ENCODE data around the gene JUN. TPM values are rescaled to one million over a fixed set of nuclear protein-coding genes. Genes with fewer than 3 reads are reported as not detected.

Gene JUN
- total and polyA plus RNA-seq, 4 donors = 15.0 to 29.8 (median 17.5) TPM

DNA sequence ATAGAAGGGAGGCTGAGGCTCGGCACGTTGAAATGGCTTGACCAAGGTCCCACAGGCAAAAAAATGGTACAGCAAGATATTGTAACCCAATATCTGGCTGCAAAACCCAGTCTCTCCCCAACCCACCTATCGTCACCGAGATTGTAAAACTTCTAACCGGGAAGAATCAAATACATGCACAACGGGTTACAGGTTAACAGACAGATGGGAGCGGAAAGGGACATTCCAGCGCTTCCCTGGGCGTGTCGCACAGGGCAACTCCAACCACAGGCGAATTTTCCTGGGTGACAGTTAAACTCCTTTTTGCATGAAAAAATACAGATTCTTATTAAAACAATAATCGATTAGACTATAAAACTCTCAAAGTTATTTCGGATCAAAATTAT, 31.8 kb upstream of the JUN start:
- peak overlapping the region; percentile 94 to 96 for H3K27ac ChIP-seq (ENCODE audit: low read depth in 1 of 2, low read length in 2 of 2)
- peak; percentile 39 for DNase-seq (ENCODE audit: low spot score)
- H3K9ac ChIP-seq (ENCODE audit: low read depth in 1 of 2, low read length in 2 of 2) = peak overlapping the region; percentile 86 to 93
- peak; percentile 8 for TF ChIP-seq TAF1 (conservative IDR thresholded peaks at IDR 0.05)
- no peak for TF ChIP-seq FOXA2 (IDR thresholded peaks at IDR 0.05)
- TF ChIP-seq GABPA (IDR thresholded peaks at IDR 0.05 in 1 of 2, conservative IDR thresholded peaks at IDR 0.05 in 1 of 2) = no peak
- no peak for TF ChIP-seq YY1 (IDR thresholded peaks at IDR 0.05)
- peak; percentile 2 to 4 for TF ChIP-seq RXRA (IDR thresholded peaks at IDR 0.05)
- TF ChIP-seq, protein P1, sequence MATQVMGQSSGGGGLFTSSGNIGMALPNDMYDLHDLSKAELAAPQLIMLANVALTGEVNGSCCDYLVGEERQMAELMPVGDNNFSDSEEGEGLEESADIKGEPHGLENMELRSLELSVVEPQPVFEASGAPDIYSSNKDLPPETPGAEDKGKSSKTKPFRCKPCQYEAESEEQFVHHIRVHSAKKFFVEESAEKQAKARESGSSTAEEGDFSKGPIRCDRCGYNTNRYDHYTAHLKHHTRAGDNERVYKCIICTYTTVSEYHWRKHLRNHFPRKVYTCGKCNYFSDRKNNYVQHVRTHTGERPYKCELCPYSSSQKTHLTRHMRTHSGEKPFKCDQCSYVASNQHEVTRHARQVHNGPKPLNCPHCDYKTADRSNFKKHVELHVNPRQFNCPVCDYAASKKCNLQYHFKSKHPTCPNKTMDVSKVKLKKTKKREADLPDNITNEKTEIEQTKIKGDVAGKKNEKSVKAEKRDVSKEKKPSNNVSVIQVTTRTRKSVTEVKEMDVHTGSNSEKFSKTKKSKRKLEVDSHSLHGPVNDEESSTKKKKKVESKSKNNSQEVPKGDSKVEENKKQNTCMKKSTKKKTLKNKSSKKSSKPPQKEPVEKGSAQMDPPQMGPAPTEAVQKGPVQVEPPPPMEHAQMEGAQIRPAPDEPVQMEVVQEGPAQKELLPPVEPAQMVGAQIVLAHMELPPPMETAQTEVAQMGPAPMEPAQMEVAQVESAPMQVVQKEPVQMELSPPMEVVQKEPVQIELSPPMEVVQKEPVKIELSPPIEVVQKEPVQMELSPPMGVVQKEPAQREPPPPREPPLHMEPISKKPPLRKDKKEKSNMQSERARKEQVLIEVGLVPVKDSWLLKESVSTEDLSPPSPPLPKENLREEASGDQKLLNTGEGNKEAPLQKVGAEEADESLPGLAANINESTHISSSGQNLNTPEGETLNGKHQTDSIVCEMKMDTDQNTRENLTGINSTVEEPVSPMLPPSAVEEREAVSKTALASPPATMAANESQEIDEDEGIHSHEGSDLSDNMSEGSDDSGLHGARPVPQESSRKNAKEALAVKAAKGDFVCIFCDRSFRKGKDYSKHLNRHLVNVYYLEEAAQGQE (IDR thresholded peaks at IDR 0.05) = peak; percentile 0
- TF ChIP-seq SP1 (IDR thresholded peaks at IDR 0.05) = no peak
- TF ChIP-seq HNF4G (IDR thresholded peaks at IDR 0.05) = no peak
- TF ChIP-seq, protein P2, sequence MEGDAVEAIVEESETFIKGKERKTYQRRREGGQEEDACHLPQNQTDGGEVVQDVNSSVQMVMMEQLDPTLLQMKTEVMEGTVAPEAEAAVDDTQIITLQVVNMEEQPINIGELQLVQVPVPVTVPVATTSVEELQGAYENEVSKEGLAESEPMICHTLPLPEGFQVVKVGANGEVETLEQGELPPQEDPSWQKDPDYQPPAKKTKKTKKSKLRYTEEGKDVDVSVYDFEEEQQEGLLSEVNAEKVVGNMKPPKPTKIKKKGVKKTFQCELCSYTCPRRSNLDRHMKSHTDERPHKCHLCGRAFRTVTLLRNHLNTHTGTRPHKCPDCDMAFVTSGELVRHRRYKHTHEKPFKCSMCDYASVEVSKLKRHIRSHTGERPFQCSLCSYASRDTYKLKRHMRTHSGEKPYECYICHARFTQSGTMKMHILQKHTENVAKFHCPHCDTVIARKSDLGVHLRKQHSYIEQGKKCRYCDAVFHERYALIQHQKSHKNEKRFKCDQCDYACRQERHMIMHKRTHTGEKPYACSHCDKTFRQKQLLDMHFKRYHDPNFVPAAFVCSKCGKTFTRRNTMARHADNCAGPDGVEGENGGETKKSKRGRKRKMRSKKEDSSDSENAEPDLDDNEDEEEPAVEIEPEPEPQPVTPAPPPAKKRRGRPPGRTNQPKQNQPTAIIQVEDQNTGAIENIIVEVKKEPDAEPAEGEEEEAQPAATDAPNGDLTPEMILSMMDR (IDR thresholded peaks at IDR 0.05; ENCODE audit: low read depth, low read length, missing input control) = no peak
- TF ChIP-seq, protein P3, sequence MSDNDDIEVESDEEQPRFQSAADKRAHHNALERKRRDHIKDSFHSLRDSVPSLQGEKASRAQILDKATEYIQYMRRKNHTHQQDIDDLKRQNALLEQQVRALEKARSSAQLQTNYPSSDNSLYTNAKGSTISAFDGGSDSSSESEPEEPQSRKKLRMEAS (IDR thresholded peaks at IDR 0.05) = no peak
- TF ChIP-seq NR2F2 (IDR thresholded peaks at IDR 0.05) = no peak
- no peak for TF ChIP-seq RAD21 (IDR thresholded peaks at IDR 0.05)
- H3K27me3 ChIP-seq (ENCODE audit: control insufficient read depth in 4 of 4, insufficient read depth in 4 of 4, low read length in 3 of 4) = no peaks in the 10 kb centered on the region
- no peaks in the 10 kb centered on the region for H3K36me3 ChIP-seq (ENCODE audit: control insufficient read depth in 4 of 4, insufficient read depth in 3 of 4, low read depth in 1 of 4, low read length in 3 of 4)
- peaks cover 1 to 12% (median 4%) of the 10 kb centered on the region in 4 donors for H3K4me1 ChIP-seq (ENCODE audit: control insufficient read depth in 4 of 4, insufficient read depth in 4 of 4, low read length in 3 of 4)
- no peaks in the 10 kb centered on the region for H3K9me3 ChIP-seq (ENCODE audit: control insufficient read depth in 4 of 4, low read length in 3 of 4)
- under 1% methylated on average over 13 of the region's 13 CpGs for WGBS
- H3K4me3 ChIP-seq (ENCODE audit: low read depth in 1 of 3, low read length in 3 of 3) = peak overlapping the region; percentile 71 to 85 (median 84)

DNA sequence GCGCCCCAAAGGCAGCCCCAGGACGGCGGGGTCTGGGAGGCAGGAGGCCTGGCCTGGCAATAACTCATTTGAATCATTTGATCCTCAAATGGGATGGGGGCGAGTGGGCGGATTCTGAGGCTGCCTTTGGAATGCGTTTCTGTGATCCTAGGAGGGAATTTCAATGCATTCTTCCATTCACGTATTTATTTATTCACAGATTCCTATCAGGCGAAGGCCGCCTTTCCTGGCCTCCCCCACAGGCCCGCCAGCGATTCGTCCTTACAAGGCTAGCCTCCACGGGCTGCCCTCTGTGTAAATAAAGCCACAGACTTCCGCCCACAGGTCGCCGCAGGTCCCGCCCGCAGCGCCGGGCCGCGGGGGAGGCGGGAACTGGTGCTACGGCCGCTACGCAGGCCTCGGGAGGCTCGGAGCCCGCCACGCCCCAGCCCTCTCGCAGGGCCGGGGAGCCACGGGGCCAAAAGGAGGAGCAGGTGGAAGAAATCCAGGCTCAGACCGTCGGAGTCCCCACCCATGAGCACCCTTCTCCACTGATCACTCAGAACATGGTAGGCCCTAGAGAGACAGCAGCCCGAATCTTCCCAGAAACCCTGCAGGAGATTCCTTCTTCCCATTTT, 31.3 kb upstream of the JUN start:
- Histone ChIP-seq H3K4me1 (ENCODE audit: control insufficient read depth in 4 of 4, insufficient read depth in 4 of 4, low read length in 3 of 4) (peaks cover 1 to 12% (median 4%) of the 10 kb centered on the region in 4 donors), H3K4me3 (ENCODE audit: low read depth in 1 of 3, low read length in 3 of 3) (peak overlapping the region; percentile 71 to 85 (median 84))
- WGBS = 9% methylated on average over 36 of the region's 36 CpGs
- TF ChIP-seq HNF4A (conservative IDR thresholded peaks at IDR 0.05) (peak in 1 of 2 donors; percentile 40), JUND (IDR thresholded peaks at IDR 0.05) (no peak), FOXA2 (IDR thresholded peaks at IDR 0.05) (peak; percentile 90), HNF4G (IDR thresholded peaks at IDR 0.05) (no peak), EGR1 (IDR thresholded peaks at IDR 0.05; ENCODE audit: low read depth in 2 of 2) (peak; percentile 59 to 75), YY1 (IDR thresholded peaks at IDR 0.05) (peak; percentile 46), GABPA (IDR thresholded peaks at IDR 0.05 in 1 of 2, conservative IDR thresholded peaks at IDR 0.05 in 1 of 2) (peak in 1 of 2 donors; percentile 63), NR2F2 (IDR thresholded peaks at IDR 0.05) (peak; percentile 72), SP1 (IDR thresholded peaks at IDR 0.05) (peak; percentile 72)
- TF ChIP-seq, protein P2 (IDR thresholded peaks at IDR 0.05; ENCODE audit: low read depth, low read length, missing input control) = no peak
- TF ChIP-seq, protein P4, sequence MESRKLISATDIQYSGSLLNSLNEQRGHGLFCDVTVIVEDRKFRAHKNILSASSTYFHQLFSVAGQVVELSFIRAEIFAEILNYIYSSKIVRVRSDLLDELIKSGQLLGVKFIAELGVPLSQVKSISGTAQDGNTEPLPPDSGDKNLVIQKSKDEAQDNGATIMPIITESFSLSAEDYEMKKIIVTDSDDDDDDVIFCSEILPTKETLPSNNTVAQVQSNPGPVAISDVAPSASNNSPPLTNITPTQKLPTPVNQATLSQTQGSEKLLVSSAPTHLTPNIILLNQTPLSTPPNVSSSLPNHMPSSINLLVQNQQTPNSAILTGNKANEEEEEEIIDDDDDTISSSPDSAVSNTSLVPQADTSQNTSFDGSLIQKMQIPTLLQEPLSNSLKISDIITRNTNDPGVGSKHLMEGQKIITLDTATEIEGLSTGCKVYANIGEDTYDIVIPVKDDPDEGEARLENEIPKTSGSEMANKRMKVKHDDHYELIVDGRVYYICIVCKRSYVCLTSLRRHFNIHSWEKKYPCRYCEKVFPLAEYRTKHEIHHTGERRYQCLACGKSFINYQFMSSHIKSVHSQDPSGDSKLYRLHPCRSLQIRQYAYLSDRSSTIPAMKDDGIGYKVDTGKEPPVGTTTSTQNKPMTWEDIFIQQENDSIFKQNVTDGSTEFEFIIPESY (IDR thresholded peaks at IDR 0.05) = no peak
- TF ChIP-seq, protein P1 (IDR thresholded peaks at IDR 0.05) = peak; percentile 43
- TF ChIP-seq, protein P3 (IDR thresholded peaks at IDR 0.05) = peak; percentile 15

More for the DNA sequence above, 31.3 kb upstream of the JUN start:
- no peaks in the 10 kb centered on the region for H3K27me3 ChIP-seq (ENCODE audit: control insufficient read depth in 4 of 4, insufficient read depth in 4 of 4, low read length in 3 of 4)
- H3K27ac ChIP-seq (ENCODE audit: low read depth in 1 of 2, low read length in 2 of 2) = peak overlapping the region; percentile 94 to 96
- H3K9ac ChIP-seq (ENCODE audit: low read depth in 1 of 2, low read length in 2 of 2) = peak overlapping the region; percentile 86 to 93
- peak; percentile 60 for DNase-seq (ENCODE audit: low spot score)
- H3K36me3 ChIP-seq (ENCODE audit: control insufficient read depth in 4 of 4, insufficient read depth in 3 of 4, low read depth in 1 of 4, low read length in 3 of 4) = no peaks in the 10 kb centered on the region
- no peaks in the 10 kb centered on the region for H3K9me3 ChIP-seq (ENCODE audit: control insufficient read depth in 4 of 4, low read length in 3 of 4)

Measured in liver (tissue), 9 donors.